Epithelial cell of esophagus (primary cell): Measurements from ENCODE around the gene LONP1.
"Not testable (repeated sequence)": the region's sequence is repeated elsewhere in the genome, so short reads cannot be mapped to it uniquely, and the experiment has no call there.

Source experiments
- DNase-seq: peaks from one replicate; pipeline ENCODE4 v3.0.0; 2010; ENCODE audit warnings: low read depth
- H3K4me3 ChIP-seq: 2 replicates; pipeline ENCODE4 v1.5.1; 2011; ENCODE audit warnings: mild to moderate bottlenecking, low read length, control low read depth
- TF ChIP-seq, protein P1 (sequence below): IDR thresholded peaks from 2 replicates; pipeline ENCODE4 v1.5.1; 2011; ENCODE audit warnings: low read depth, mild to moderate bottlenecking, low read length, control low read depth, inconsistent platforms; ENCODE audit not compliant: insufficient read depth; ENCODE audit errors: missing control alignments

The LONP1 gene

DNA sequence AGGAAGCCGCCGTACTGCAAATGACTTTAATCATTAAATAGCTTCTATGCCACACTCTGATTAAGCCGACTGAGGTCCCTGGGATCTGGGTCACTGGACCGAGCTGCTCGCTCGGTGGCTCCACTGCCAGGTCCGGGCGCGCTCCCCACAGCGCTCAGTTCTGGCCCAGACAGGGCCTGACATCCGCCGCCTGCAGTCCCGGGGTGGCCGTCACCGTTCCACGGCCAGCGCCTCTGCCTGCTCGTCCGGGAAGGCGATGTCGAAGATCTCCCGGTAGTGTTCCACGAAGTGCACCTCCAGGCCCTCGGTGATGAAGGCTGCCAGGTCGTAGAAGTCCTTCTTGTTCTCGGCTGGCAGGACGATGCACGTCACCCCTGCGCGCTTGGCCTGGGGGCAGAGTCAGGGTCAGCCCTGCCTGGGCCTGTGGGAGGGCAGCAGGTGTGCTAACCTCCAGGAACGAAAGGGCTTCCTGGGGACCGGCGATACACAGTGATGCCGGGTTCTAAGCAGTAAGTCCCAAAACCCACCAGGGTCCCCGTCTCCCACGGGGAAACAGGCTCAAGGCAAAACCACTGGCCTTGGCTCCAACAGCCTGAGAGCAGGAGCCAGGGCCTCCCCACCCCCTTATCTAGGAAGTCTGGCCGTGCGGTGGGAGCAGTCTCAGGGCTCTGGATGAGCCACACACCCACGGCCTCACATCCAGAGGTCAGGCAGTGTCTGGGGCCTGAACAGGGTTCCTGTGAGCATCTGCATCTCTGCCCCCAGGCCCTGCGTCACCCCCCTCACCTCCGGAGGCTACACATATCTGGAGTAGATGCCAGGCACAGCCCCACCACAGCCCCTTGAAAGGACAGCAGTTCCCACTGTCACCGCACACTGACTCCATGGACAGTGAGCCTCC is 27.9 kb downstream of the LONP1 start:
- TF ChIP-seq, protein P1, sequence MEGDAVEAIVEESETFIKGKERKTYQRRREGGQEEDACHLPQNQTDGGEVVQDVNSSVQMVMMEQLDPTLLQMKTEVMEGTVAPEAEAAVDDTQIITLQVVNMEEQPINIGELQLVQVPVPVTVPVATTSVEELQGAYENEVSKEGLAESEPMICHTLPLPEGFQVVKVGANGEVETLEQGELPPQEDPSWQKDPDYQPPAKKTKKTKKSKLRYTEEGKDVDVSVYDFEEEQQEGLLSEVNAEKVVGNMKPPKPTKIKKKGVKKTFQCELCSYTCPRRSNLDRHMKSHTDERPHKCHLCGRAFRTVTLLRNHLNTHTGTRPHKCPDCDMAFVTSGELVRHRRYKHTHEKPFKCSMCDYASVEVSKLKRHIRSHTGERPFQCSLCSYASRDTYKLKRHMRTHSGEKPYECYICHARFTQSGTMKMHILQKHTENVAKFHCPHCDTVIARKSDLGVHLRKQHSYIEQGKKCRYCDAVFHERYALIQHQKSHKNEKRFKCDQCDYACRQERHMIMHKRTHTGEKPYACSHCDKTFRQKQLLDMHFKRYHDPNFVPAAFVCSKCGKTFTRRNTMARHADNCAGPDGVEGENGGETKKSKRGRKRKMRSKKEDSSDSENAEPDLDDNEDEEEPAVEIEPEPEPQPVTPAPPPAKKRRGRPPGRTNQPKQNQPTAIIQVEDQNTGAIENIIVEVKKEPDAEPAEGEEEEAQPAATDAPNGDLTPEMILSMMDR: no peak
- peak overlapping the region; percentile 98 for H3K4me3 ChIP-seq
- DNase-seq: peak; percentile 21

GRCh38 chr19:5690955-5691821 is 28.8 kb downstream of the LONP1 start:
- DNase-seq: peak; percentile 55
- TF ChIP-seq, protein P1: no peak
- H3K4me3 ChIP-seq: peak overlapping the region; percentile 98

- peak; percentile 97 for DNase-seq
- TF ChIP-seq, protein P1: peak; percentile 93
These were observed 29.6 kb downstream of the LONP1 start, which contains the start of gene RPL36 for GRCh38 chr19:5690125-5690954. RPL36 (plus strand) TSS chr19:5690295; CDS start chr19:5690508, 213 bp downstream.

DNA sequence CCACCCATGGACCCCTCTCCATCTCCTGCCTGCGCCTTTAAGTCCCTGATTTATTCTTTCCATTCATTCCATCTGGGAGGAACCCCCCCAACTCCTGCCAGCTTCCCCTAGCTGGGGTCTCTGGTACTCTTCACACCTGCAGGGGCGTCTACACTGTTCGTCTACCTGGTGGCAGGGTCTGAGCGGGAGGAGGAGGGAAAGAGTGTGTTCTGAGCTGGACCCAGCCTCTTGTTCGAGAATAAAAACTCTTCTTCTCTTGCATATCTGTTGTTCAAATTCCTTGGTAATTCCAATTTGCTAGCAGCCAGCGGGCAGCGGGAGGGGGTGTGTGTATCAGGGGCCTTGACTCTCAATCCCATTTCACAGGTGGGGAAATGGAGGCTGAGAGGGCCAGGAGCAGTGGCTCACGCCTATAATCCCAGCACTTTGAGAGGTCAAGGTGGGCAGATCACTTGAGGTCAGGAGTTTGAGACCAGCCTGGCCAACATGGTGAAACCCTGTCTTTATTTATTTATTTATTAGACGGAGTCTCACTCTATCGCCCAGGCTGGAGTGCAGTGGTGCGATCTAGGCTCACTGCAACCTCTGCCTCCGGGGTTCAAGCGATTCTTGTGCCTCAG is 31.6 kb downstream of the LONP1 start:
- DNase-seq, H3K4me3 ChIP-seq: not testable (repeated sequence)

More at GRCh38 chr19:5690125-5690954, 29.6 kb downstream of the LONP1 start, which contains the start of gene RPL36:
- peak within 1 kb of the TSS; percentile 98 for H3K4me3 ChIP-seq

DNA sequence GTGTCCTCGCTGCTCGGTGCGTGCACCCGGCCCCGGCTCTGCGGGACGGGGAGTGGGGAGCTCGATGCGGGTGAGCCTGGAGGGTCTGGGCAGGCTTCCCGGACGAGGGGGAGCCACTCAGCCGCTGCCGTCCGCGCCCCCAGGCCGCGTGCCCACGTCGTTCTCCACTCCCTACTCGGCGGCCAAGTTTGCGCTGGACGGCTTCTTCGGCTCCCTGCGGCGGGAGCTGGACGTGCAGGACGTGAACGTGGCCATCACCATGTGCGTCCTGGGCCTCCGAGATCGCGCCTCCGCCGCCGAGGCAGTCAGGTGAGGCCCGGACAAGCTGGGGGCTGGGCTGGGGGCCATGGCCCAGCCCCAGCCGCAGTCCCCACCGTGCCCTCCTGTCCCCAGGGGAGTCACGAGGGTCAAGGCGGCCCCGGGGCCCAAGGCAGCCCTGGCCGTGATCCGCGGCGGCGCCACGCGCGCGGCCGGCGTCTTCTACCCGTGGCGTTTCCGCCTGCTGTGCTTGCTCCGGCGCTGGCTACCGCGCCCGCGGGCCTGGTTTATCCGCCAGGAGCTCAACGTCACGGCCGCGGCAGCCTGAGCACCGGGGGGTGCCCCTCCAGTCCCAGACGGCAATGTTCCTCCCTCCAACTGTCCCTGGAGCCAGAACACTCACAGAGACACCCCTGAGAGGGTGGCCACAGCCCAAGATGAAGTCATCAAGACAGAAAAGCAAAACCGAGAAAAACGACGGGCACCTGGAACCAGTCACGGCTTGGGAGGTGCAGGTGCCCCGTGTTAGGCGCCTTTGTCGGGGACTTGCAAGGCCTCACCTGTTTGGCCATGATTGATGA is 32.4 kb downstream of the LONP1 start:
- TF ChIP-seq, protein P1: no peak
- peak overlapping the region; percentile 55 for H3K4me3 ChIP-seq
- DNase-seq: no peak

GRCh38 chr19:5686647-5687359 is 33.1 kb downstream of the LONP1 start:
- H3K4me3 ChIP-seq: peak overlapping the region; percentile 55
- peak; percentile 94 for DNase-seq
- TF ChIP-seq, protein P1: peak; percentile 81
